Hepatocyte (in vitro differentiated cells): ENCODE results near the gene CRHR1. TPM values are rescaled to one million over a fixed set of nuclear protein-coding genes. Genes with fewer than 3 reads are reported as not detected.

ENCODE experiments used
- DNase-seq: peaks from one replicate; pipeline ENCODE4 v3.0.0-alpha.2; 2016; ENCODE audit warnings: low spot score
- H2AFZ ChIP-seq: fragments of 200-600 bp; sonication (generic); 2 replicates; pipeline ENCODE4 v1.6.0; 2016; ENCODE audit warnings: antibody characterized with exemption, mild to moderate bottlenecking
- H3K27ac ChIP-seq: fragments of 200-600 bp; sonication (generic); 2 replicates; pipeline ENCODE4 v1.5.1; 2016; ENCODE audit warnings: mild to moderate bottlenecking
- H3K27me3 ChIP-seq: fragments of 200-600 bp; sonication (generic); 2 replicates; pipeline ENCODE4 v1.6.1; 2016
- H3K36me3 ChIP-seq: fragments of 200-600 bp; sonication (generic); replicated peaks from 2 replicates; pipeline ENCODE4 v1.5.1; 2016; ENCODE audit warnings: low read depth; ENCODE audit not compliant: insufficient read depth
- H3K4me1 ChIP-seq: fragments of 200-600 bp; sonication (generic); 2 replicates; pipeline ENCODE4 v1.5.1; 2016; ENCODE audit warnings: mild to moderate bottlenecking, moderate library complexity; ENCODE audit not compliant: insufficient read depth
- H3K4me2 ChIP-seq: fragments of 200-600 bp; sonication (generic); 2 replicates; pipeline ENCODE4 v1.6.0; 2016
- H3K4me3 ChIP-seq: fragments of 200-600 bp; sonication (generic); 2 replicates; pipeline ENCODE4 v1.5.1; 2016; ENCODE audit warnings: mild to moderate bottlenecking
- H3K79me2 ChIP-seq: fragments of 200-600 bp; sonication (generic); 2 replicates; pipeline ENCODE4 v1.6.0; 2017; ENCODE audit warnings: mild to moderate bottlenecking
- H3K9me2 ChIP-seq: fragments of 200-600 bp; sonication (generic); replicated peaks from 2 replicates; pipeline ENCODE4 v1.6.0; 2017; ENCODE audit warnings: mild to moderate bottlenecking; ENCODE audit not compliant: insufficient read depth
- H3K9me3 ChIP-seq: fragments of 200-600 bp; sonication (generic); 2 replicates; pipeline ENCODE4 v1.5.1; 2016; ENCODE audit warnings: low read depth, mild to moderate bottlenecking
- H4K20me1 ChIP-seq: fragments of 200-600 bp; sonication (generic); 2 replicates; pipeline ENCODE4 v1.6.0; 2016; ENCODE audit warnings: mild to moderate bottlenecking; ENCODE audit not compliant: insufficient read depth, poor library complexity, severe bottlenecking
- EZH2 ChIP-seq: fragments of 200-600 bp; sonication (generic); IDR thresholded peaks from 2 replicates; pipeline ENCODE4 v1.6.1; 2016; ENCODE audit warnings: antibody characterized with exemption, mild to moderate bottlenecking, borderline replicate concordance
- EZH2phosphoT487 ChIP-seq: fragments of 200-600 bp; sonication (generic); IDR thresholded peaks from one replicate; pipeline ENCODE4 v1.6.1; 2018; ENCODE audit warnings: antibody characterized with exemption, mild to moderate bottlenecking, low read depth, moderate library complexity; ENCODE audit not compliant: unreplicated experiment, severe bottlenecking
- WGBS: methylation state at CpG from one replicate; pipeline ENCODE4 v1.1.6; 2016; ENCODE audit warnings: low lambda C conversion rate; ENCODE audit errors: missing lambda C conversion rate; 5-methylcytosine and 5-hydroxymethylcytosine counted together
- polyA plus RNA-seq: library from polyadenylated mRNA; unstranded; fragments of >200 nt; fragmentation: Nextera tagmentation; extraction: Ambion mirVana; gene quantifications from 2 replicates; pipeline ENCODE4 v1.2.1, GENCODE V29; 2016
- total RNA-seq: library from RNA; depleted of rRNA; stranded (reverse); fragments of >200 nt; gene quantifications from 2 replicates; pipeline ENCODE4 v1.2.3, GENCODE V29; 2014
- TF ChIP-seq, protein P1 (sequence below): fragments of 200-600 bp; sonication (generic); IDR thresholded peaks from 2 replicates; pipeline ENCODE4 v1.5.1; 2016; ENCODE audit warnings: antibody characterized with exemption, mild to moderate bottlenecking; ENCODE audit not compliant: poor library complexity

Gene CRHR1
- total and polyA plus RNA-seq, 2 experiments from 2014 or later: not detected

DNA sequence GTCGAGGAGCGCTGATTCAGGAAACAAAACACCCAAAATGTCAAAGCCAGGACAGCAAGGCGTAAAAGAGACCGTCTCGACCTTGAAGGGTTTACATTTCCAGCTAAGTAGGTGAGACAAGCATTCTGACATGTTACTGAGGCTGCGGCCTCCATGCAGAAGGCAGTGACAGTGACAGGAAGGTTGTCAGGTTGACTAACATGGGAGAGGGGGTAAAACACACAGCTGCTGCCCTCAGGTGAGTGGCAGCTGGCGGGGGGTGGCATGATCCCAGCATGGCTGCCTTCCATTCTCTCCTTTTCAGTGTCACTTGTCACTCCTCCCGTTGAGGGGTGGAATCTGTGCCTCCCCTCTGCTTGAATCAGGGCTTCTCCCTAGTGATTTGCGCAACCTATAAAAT lies 31.9 kb upstream of the CRHR1 start:
- no peaks in the 10 kb centered on the region for H3K4me1 ChIP-seq
- peaks cover 35% of the 10 kb centered on the region for H3K27me3 ChIP-seq
- no peaks in the 10 kb centered on the region for H3K79me2 ChIP-seq
- H3K4me3 ChIP-seq: no peak overlapping the region
- H3K9me3 ChIP-seq: no peaks in the 10 kb centered on the region
- H4K20me1 ChIP-seq: no peaks in the 10 kb centered on the region
- H3K4me2 ChIP-seq: no peak overlapping the region
- H3K36me3 ChIP-seq: no peaks in the 10 kb centered on the region
- DNase-seq: no peak
- H3K27ac ChIP-seq: no peak overlapping the region
- TF ChIP-seq, protein P1, sequence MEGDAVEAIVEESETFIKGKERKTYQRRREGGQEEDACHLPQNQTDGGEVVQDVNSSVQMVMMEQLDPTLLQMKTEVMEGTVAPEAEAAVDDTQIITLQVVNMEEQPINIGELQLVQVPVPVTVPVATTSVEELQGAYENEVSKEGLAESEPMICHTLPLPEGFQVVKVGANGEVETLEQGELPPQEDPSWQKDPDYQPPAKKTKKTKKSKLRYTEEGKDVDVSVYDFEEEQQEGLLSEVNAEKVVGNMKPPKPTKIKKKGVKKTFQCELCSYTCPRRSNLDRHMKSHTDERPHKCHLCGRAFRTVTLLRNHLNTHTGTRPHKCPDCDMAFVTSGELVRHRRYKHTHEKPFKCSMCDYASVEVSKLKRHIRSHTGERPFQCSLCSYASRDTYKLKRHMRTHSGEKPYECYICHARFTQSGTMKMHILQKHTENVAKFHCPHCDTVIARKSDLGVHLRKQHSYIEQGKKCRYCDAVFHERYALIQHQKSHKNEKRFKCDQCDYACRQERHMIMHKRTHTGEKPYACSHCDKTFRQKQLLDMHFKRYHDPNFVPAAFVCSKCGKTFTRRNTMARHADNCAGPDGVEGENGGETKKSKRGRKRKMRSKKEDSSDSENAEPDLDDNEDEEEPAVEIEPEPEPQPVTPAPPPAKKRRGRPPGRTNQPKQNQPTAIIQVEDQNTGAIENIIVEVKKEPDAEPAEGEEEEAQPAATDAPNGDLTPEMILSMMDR: no peak
- TF ChIP-seq EZH2phosphoT487: no peak
- no peak for TF ChIP-seq EZH2
- H2AFZ ChIP-seq: no peak overlapping the region
- WGBS: 86% methylated on average over 9 of the region's 9 CpGs
- no peaks in the 10 kb centered on the region for H3K9me2 ChIP-seq

DNA sequence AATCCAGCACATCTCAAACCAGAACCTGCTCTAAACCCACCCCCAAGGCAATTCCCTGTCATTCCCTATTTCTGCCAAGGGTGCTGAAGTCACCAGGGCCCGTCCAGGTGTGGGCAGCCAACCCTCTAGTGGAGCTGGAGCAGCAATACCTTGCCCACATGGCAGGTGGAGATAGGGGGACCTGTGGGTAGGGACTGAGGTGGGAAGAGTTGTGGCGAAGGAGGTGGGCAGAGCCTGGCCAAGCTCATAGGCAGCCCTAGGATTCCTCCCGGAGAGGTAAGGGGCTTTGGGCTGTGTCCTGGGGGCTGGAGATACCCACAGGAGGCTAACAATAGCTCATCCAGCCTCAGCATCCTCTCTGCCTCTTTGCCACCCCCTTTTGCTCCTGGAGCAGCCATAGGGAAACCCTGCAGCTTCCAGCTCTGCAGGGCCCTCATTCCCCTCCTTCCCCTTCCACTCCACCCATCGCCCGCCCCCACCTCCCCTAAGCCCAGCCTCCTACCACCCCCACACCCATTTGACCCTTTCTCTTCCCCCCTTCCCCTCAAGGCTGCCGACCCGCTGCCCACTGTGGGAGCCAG lies 30.4 kb upstream of the CRHR1 start:
- no peak for DNase-seq
- Histone ChIP-seq H3K9me2 (no peaks in the 10 kb centered on the region), H3K36me3 (no peaks in the 10 kb centered on the region), H3K27ac (no peak overlapping the region), H3K9me3 (no peaks in the 10 kb centered on the region), H2AFZ (no peak overlapping the region), H4K20me1 (no peaks in the 10 kb centered on the region), H3K79me2 (no peaks in the 10 kb centered on the region), H3K4me2 (no peak overlapping the region), H3K27me3 (peaks cover 30% of the 10 kb centered on the region), H3K4me3 (no peak overlapping the region), H3K4me1 (no peaks in the 10 kb centered on the region)
- 61% methylated on average over 4 of the region's 7 CpGs for WGBS
- TF ChIP-seq, protein P1: no peak
- no peak for TF ChIP-seq EZH2

DNA sequence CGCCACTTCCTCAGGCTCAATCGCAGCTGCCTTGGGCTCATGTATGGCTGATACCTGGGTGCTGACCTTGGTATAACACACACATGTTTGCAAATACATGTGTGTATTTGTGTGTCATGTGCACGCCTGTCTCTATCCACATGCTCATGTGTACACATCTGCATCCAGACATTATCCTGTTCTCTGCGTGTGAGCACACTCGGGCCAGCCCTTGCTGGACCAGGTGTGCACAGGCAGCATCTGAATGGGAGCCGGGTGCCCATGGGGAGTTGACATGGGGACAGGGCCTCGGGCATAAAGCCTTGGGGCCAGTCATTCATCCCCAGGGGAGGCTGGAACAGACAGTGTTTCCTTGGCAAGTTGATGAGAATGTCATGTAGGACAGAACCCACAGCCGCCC lies 29.1 kb upstream of the CRHR1 start:
- Histone ChIP-seq H3K9me2 (no peaks in the 10 kb centered on the region), H3K9me3 (no peaks in the 10 kb centered on the region), H2AFZ (no peak overlapping the region), H3K4me2 (no peak overlapping the region), H3K79me2 (no peaks in the 10 kb centered on the region), H4K20me1 (no peaks in the 10 kb centered on the region), H3K4me1 (no peaks in the 10 kb centered on the region), H3K27ac (no peak overlapping the region), H3K4me3 (no peak overlapping the region), H3K27me3 (peaks cover 30% of the 10 kb centered on the region), H3K36me3 (no peaks in the 10 kb centered on the region)
- 92% methylated on average over 8 of the region's 8 CpGs for WGBS
- no peak for DNase-seq
- TF ChIP-seq EZH2phosphoT487 (no peak), EZH2 (no peak)
- TF ChIP-seq, protein P1: no peak
